Esophagus (tissue), 2 donors: Measurements from ENCODE around the gene SETD1B. TPM values are rescaled to one million over a fixed set of nuclear protein-coding genes. Genes with fewer than 3 reads are reported as not detected.

ENCODE experiments used
- H3K27ac ChIP-seq, 2 donors: one replicate each; pipeline ENCODE4 v1.5.1; 2013; ENCODE audit warnings: low read depth in 2 of 2, mild to moderate bottlenecking in 2 of 2, inconsistent platforms in 1 of 2, low read length in 1 of 2, moderate library complexity in 1 of 2
- H3K27me3 ChIP-seq, 2 donors: one replicate each; pipeline ENCODE4 v1.6.1; 2013; ENCODE audit warnings: low read length in 2 of 2, control low read depth in 1 of 2, mild to moderate bottlenecking in 1 of 2; ENCODE audit not compliant: insufficient read depth in 2 of 2, control insufficient read depth in 1 of 2
- H3K36me3 ChIP-seq, 2 donors: one replicate each; pipeline ENCODE4 v1.6.1; 2013; ENCODE audit warnings: low read length in 1 of 2; ENCODE audit not compliant: control insufficient read depth in 2 of 2, insufficient read depth in 2 of 2
- H3K4me1 ChIP-seq, 2 donors: one replicate each; pipeline ENCODE4 v1.6.1; 2013; ENCODE audit warnings: low read length in 1 of 2; ENCODE audit not compliant: control insufficient read depth in 2 of 2, insufficient read depth in 2 of 2
- H3K4me3 ChIP-seq, 2 donors: one replicate each; pipeline ENCODE4 v1.5.1; 2013; ENCODE audit warnings: low read length in 2 of 2, mild to moderate bottlenecking in 2 of 2, low read depth in 1 of 2, moderate library complexity in 1 of 2
- H3K9me3 ChIP-seq, 2 donors: one replicate each; pipeline ENCODE4 v1.6.1; 2013; ENCODE audit warnings: mild to moderate bottlenecking in 2 of 2, low read depth in 1 of 2, low read length in 1 of 2, moderate library complexity in 1 of 2; ENCODE audit not compliant: control insufficient read depth in 2 of 2, insufficient read depth in 1 of 2
- WGBS, 2 donors: extraction: QIAGEN DNeasy Blood & Tissue Kit; methylation state at CpG; one replicate each; pipeline ENCODE4 v1.1.7; 2013; 5-methylcytosine and 5-hydroxymethylcytosine counted together
- polyA plus RNA-seq, 2 donors: library from polyadenylated mRNA; stranded (reverse); fragments of 200-250 nt; gene quantifications; one replicate each; pipeline ENCODE4 v1.2.3, GENCODE V29; 2013
- donor health status: healthy with polysubstance abuse.
- donor health status: Bipolar disorder and iron deficiency.

Gene SETD1B
- polyA plus RNA-seq, 2 donors: 7.7 to 12.8 TPM

DNA sequence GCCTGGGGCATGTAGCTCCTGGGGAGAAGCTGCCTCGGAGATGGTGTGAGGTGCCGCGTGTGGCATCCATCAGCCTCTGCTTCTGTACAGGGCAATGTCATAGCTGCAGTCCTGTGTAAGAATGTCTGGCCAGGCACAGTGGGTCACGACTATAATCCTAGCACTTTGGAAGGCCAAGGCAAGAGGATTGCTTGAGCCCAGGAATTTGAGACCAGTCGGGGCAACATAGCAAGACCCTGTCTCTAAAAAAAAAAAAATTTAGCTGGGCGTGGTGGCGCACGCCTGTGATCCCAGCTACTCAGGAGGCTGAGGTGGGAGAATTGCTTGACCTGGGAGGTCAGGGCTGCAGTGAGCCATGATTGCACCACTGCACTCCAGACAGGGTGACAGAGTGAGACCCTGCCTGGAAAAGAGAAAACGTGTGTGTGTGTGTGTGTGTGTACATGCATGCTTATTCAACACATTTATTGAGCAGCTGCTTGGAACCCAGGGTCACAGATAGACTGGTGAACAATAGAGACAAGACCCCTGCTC lies 34.4 kb upstream of the SETD1B start:
- no peak overlapping the region for H3K4me3 ChIP-seq
- H3K27me3 ChIP-seq: no peaks in the 10 kb centered on the region
- H3K27ac ChIP-seq: no peak overlapping the region
- peaks cover 0 to 6% of the 10 kb centered on the region in 2 donors for H3K4me1 ChIP-seq
- H3K9me3 ChIP-seq: no peaks in the 10 kb centered on the region
- 93 to 94% methylated on average over 9 of the region's 9 CpGs for WGBS, 2 donors
- no peaks in the 10 kb centered on the region for H3K36me3 ChIP-seq

DNA sequence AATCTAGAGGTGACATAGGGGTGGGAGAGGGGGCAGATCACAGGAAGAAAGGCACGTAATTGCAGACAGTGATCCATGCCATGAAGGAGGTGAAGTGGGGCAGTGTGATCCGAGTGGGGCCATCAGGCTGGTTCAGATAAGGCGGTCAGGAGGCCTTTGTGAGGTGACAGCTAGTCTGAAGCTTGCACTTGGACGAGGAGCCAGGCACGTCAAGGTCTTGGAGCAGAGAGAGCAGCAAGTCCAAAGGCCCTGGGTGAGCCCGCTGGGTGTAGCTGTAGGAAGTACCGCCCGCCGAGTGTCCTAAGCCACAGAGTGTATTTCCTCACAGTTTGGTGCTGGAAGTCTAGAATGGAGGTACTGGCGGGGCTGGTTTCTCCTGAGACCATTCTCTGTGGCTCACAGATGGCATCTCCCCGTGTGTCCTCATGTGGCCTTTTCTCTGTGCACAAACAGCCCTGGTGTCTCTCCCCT lies 33.9 kb upstream of the SETD1B start:
- Histone ChIP-seq H3K27me3 (no peaks in the 10 kb centered on the region), H3K4me3 (no peak overlapping the region), H3K27ac (no peak overlapping the region), H3K4me1 (peaks cover 0 to 6% of the 10 kb centered on the region in 2 donors), H3K9me3 (no peaks in the 10 kb centered on the region), H3K36me3 (no peaks in the 10 kb centered on the region)
- 75 to 89% methylated on average over 11 of the region's 11 CpGs for WGBS, 2 donors

DNA sequence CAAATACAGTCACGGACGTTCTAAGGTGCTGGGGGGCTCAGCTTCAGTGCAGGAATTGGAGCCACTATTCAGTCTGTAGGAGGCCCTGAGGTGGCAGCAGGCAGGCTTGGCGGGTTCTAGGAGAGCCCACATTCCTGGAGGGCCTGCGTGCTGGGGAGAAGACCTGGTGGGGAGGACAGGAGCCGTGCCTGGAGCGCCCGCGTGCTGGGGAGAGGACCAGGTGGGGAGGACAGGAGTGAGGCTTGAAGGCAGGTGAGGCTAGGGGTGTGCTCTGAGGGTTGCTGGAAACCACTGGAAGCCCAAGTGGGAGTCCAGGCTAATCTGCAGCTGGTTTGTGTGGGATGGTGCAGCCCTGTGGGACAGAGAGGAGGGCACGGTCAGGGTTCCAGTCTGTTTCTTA lies 33.4 kb upstream of the SETD1B start:
- no peak overlapping the region for H3K27ac ChIP-seq
- 84 to 94% methylated on average over 9 of the region's 9 CpGs for WGBS, 2 donors
- peaks cover 0 to 6% of the 10 kb centered on the region in 2 donors for H3K4me1 ChIP-seq
- H3K36me3 ChIP-seq: no peaks in the 10 kb centered on the region
- no peaks in the 10 kb centered on the region for H3K27me3 ChIP-seq
- H3K9me3 ChIP-seq: no peaks in the 10 kb centered on the region
- no peak overlapping the region for H3K4me3 ChIP-seq

DNA sequence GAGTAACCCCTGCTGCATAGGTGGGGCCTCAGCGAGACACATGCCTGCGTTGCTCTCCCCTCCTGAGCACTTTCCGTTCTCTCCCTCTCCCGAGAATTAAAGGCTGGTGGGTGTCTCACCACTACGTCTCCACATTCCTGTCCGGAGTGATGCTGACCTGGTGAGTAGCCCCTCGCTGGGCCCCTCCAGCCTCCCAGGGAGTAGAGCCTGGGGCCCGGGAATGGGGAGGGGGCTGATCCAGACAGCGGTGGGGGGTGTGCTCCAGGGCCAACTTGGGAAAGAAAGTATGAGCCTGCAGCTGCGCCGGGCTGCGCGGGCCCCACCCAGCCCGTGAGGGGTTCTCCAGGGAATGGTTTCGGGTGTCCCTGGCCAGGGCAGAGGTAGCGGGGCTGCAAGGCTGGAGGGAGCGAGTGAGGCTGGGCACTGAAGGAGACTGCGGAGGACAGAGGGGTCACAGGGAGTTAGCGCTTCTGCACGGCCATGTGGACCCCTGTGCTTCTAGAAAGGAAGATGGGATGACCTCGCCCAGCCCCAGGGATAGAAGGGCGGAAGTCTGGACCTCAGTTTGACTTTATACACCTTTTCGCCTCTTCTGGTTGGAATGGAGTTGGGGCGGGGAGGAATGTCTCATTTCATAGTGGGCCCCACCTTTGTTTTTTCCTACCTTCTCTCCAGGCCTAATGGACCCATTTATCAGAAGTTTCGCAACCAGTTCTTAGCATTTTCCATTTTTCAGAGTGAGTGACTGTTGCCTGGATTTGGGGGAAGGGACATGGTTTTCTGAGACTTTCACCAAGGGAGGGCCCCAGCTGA lies 32.8 kb upstream of the SETD1B start:
- H3K36me3 ChIP-seq: no peaks in the 10 kb centered on the region
- no peak overlapping the region for H3K4me3 ChIP-seq
- peaks cover 0 to 6% of the 10 kb centered on the region in 2 donors for H3K4me1 ChIP-seq
- no peaks in the 10 kb centered on the region for H3K9me3 ChIP-seq
- H3K27ac ChIP-seq: no peak overlapping the region
- 88 to 90% methylated on average over 25 of the region's 25 CpGs for WGBS, 2 donors
- no peaks in the 10 kb centered on the region for H3K27me3 ChIP-seq

DNA sequence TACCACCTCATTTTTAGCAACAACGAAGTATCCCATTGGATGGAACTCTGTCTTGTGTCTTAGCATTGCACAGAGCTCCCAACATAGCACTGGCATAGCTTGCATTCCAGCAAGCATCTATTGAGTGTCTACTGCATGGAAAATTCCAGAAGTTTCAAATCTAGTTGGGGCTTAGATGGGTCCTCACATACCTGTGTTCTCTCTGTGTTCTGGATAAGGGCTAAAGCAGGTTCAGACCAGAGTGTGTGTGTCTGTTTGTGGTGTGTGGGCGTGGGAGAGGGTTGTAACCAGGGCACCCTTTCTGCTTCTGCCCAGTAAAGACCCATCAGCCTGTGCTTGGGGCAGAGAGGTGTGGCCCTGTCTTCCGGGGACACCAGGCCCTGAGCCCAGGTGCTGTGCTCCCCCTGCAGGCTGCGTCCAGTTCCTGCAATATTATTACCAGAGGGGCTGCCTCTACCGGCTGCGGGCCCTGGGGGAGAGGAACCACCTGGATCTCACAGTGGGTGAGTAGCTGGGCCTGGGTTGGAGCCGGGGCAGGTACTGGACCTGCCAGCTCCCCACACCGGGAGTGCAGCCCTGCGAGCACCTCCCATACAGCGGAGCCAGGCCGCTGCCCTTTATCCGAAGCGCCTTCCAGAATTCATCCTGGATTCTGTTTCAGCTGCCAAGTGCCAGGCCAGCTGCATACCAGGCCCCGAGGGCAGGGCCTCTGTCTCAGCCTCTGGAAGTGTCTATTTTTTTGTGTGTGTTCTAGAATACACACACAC lies 30.6 kb upstream of the SETD1B start:
- H3K9me3 ChIP-seq: no peaks in the 10 kb centered on the region
- H3K4me1 ChIP-seq: peaks cover 0 to 3% of the 10 kb centered on the region in 2 donors
- peak overlapping the region in 1 of 2 donors; percentile 52 for H3K27ac ChIP-seq
- no peaks in the 10 kb centered on the region for H3K36me3 ChIP-seq
- H3K27me3 ChIP-seq: no peaks in the 10 kb centered on the region
- no peak overlapping the region for H3K4me3 ChIP-seq
- 29 to 38% methylated on average over 14 of the region's 14 CpGs for WGBS, 2 donors

DNA sequence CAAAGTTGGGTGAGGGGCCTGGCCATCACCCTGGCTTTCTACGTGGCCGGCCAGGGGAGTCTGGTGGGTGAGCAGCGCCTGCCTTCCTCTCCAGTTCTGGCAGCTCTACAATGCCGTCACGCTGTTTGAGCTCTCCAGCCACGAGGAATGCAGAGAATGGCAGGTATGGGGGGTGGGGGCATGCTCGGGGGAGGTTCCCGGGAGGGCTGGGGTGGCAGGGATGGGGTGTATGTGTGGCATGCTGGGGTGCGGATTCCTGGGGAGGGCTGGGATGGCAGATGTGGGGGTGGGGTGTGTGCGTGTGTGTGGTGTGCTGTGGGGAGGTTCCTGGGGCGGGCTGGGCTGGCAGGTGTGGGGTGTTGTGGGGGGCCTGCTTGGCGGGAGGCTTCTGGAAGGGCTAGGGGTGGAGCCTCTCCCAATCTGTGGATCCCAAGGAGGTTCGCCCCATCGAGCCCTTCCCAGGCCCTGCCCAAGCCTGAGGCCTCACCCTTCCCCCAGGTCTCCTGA lies 28.8 kb upstream of the SETD1B start:
- Histone ChIP-seq H3K27me3 (no peaks in the 10 kb centered on the region), H3K4me1 (no peaks in the 10 kb centered on the region), H3K9me3 (no peaks in the 10 kb centered on the region), H3K27ac (no peak overlapping the region), H3K4me3 (no peak overlapping the region), H3K36me3 (peaks cover 0 to 2% of the 10 kb centered on the region in 2 donors)
- WGBS, 2 donors: 71 to 80% methylated on average over 11 to 14 of the region's 14 CpGs

DNA sequence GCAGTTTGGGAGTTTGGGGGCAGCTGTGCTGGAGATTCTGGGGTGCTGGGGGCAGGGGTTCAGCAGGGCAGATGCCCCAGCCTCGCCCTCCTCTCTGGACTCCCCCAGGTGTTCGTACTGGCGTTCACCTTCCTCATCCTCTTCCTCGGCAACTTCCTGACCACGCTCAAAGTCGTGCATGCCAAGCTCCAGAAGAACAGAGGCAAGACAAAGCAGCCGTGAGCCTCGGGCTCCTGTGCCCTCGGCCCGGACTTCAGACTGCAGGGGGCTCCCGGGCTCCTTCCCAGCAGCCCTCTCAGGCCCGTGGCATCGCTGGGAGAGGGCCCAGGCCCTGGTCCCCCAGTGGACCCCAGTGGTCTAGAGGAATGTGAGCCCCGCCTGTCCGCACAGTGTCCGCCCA lies 28.3 kb upstream of the SETD1B start:
- no peak overlapping the region for H3K4me3 ChIP-seq
- H3K4me1 ChIP-seq: no peaks in the 10 kb centered on the region
- H3K36me3 ChIP-seq: peaks cover 0 to 2% of the 10 kb centered on the region in 2 donors
- no peak overlapping the region for H3K27ac ChIP-seq
- H3K27me3 ChIP-seq: no peaks in the 10 kb centered on the region
- H3K9me3 ChIP-seq: no peaks in the 10 kb centered on the region
- 78 to 81% methylated on average over 16 of the region's 16 CpGs for WGBS, 2 donors

DNA sequence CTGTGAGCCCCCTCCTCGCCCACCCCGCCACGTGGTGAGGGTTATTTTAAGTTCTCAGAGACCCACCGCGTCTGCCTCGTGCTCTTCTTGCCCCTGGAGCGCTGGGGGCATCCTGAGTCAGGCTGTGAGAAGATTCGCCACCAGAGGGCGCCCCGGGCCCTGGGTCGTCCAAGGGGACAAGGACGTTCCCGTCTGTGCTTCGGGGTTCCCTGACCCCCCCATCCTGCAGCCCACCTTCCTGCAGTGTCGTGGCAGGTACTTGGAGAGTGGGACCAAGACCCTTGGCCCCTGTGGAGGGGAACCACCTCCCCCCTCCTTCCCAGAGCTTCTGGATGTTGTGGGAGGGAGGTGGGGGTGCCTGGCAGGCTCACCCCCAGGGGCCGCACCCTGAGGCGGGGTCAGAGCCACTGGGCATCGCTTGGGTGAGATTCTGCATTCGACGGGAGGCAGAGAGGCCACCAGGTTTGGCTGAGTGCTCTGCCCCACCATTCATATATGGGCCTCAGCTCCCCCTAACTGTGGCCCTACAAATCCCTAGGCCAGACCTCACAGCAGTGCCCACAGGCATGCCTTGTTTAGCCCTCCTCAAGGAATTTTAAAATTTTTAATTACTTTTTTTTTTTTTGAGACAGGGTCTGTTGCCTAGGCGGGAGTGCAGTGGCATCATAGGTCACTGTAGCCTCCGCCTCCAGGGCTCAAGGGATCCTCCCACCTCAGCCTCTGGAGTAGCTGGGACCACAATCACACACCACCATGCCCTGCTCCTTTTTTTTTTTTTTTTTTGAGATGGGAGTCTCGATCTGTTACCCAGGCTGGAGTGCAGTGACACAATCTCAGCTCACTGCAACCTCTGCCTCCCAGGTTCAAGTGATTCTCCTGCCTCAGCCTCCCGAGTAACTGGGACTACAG lies 27.4 kb upstream of the SETD1B start:
- Histone ChIP-seq H3K27me3 (no peaks in the 10 kb centered on the region), H3K4me1 (peaks cover under 1% of the 10 kb centered on the region in 2 donors), H3K27ac (no peak overlapping the region), H3K36me3 (peaks cover 0 to 2% of the 10 kb centered on the region in 2 donors), H3K4me3 (no peak overlapping the region), H3K9me3 (no peaks in the 10 kb centered on the region)
- 25 to 26% methylated on average over 24 of the region's 24 CpGs for WGBS, 2 donors
